Fibroblast of mammary gland (primary cell): Measurements from ENCODE around the gene SCYGR1.
A peak's percentile ranks its signal among the peaks of the same experiment; 100 is the strongest.

Experiments
- DNase-seq: peaks from one replicate; pipeline ENCODE4 v3.0.0-alpha.2; 2010; ENCODE audit warnings: low read depth
- H3K4me3 ChIP-seq: 2 replicates; pipeline ENCODE4 v1.5.1; 2011; ENCODE audit warnings: low read depth, mild to moderate bottlenecking, low read length, moderate library complexity; ENCODE audit not compliant: control insufficient read depth
- TF ChIP-seq, protein P1 (sequence below): conservative IDR thresholded peaks from 2 replicates; pipeline ENCODE4 v1.5.1; 2011; ENCODE audit warnings: low read depth, low read length, inconsistent platforms; ENCODE audit not compliant: control insufficient read depth, insufficient read depth

The SCYGR1 gene

DNA sequence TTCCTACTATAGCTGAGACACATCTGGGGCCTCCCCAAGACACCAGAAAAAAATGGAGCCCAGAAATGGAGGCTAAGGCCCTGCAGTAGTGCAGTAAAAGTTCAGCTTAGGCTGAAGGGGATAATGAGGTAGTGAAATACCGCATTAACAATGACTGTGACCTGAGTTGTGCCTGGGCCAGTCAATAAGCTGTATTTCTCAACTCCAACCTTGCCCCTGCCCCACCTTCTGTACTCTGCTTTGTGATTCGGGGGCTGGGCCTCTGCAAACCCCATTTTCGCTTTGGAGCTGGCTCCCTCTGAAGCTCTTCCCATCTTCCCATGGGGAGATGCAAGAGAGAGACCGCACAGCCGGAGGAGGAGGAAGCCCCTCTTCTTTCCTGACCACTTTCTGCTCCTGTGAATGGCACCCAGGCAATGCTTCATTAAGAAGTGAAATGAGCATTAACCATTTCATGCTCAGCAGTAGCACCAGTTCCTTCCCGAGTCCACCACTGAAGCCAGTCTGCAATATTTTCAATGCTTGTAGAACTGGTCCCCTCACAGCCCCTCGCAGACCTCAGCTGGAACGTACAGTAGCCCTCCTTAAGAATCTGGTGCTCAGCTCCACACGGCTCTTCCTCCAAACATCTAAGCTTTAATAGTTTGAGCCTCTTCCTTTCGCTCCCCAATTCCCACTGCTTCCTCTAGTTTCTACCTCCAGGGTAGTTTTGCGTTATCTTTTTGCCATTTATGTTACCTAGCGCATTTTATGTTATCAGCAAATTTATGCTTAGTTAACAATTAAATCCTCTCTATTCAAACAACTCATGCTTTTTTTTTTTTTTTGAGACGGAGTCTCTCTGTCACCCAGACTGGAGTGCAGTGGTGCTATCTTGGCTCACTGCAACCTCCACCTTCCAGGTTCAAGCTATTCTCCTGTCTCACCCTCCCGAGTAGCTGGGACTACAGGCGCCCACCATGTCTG is 32.6 kb upstream of the SCYGR1 start:
- TF ChIP-seq, protein P1, sequence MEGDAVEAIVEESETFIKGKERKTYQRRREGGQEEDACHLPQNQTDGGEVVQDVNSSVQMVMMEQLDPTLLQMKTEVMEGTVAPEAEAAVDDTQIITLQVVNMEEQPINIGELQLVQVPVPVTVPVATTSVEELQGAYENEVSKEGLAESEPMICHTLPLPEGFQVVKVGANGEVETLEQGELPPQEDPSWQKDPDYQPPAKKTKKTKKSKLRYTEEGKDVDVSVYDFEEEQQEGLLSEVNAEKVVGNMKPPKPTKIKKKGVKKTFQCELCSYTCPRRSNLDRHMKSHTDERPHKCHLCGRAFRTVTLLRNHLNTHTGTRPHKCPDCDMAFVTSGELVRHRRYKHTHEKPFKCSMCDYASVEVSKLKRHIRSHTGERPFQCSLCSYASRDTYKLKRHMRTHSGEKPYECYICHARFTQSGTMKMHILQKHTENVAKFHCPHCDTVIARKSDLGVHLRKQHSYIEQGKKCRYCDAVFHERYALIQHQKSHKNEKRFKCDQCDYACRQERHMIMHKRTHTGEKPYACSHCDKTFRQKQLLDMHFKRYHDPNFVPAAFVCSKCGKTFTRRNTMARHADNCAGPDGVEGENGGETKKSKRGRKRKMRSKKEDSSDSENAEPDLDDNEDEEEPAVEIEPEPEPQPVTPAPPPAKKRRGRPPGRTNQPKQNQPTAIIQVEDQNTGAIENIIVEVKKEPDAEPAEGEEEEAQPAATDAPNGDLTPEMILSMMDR: no peak
- H3K4me3 ChIP-seq: no peak overlapping the region
- DNase-seq: no peak

DNA sequence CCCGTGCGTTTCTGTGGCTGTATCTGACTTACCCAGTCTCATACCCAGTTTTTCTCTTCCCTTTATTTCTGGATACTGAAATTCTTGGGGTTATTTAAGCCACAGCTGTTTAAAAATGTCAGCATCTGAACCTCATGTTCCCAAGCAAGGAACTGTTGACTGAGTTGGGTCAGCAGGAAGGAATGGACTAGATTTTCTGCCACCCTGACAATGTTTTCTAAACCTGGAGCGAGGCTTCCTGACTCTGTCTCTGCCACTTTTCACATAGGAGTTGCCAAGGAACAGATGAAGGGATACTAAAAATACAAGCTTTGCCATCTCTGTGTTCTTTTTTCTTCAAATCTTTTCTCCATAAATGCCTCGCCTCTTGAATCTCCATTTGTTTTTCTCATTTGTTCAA is 29.0 kb upstream of the SCYGR1 start:
- DNase-seq: no peak
- TF ChIP-seq, protein P1: no peak
- no peak overlapping the region for H3K4me3 ChIP-seq

DNA sequence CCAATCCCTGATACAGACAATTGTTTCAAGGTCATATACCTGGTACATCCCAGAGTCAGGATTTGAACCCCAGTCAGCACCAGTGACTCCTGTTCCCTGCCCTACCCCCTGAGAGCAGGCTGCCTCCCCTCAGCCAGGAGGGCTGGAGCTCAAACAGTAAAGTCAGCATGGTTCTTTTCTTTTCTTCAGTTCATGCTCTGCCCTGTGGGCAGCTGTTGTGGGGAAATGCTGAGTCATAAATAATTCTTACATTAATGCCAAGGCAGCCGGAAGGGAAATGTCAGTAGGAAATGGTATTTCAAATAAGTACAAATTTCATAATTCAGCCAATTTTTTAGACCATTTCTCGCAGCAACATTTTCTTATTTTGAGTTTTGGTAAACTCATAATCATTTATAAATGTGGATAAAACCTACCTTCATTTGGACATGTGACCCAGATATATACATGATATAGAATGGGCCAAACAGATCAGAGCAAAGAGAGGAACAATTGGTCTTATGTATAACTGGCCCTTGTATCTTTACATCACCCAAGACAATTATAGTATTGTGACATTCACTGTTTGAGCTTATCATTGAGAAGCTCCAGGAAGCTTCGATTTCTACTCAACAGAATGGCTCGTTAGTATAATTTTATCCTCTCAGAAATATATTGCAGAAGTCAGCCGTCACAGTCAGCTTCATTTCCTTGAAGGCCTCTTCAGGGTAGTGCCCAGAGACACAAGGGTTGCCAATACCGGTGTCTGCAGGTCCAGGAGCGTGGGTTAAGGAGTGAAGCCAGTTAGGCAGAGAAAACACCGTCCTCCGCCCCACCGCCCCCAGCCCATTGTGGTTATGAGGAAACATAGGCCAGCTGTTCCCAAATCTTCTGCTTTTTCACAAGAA is 28.0 kb upstream of the SCYGR1 start:
- TF ChIP-seq, protein P1: no peak
- H3K4me3 ChIP-seq: no peak overlapping the region
- peak; percentile 67 for DNase-seq

DNA sequence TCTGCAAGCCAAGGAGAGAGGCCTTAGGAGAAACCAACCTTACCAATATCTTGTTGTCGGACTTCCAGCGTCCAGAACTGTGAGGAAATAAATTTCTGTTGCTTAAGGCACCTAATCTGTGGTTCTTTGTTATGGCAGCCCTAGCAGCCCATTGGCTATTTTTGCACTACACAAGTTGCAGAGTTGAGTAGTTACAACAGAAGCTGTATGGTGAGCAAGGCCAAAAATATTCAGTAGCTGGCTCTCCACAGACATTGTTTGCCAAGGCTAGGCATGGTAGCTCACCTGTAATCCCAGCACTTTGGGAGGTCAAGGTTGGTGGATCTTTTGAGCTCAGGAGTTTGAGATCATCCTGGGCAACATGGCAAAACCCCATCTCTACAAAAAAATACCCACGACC is 27.1 kb upstream of the SCYGR1 start:
- DNase-seq: peak; percentile 47
- no peak overlapping the region for H3K4me3 ChIP-seq

DNA sequence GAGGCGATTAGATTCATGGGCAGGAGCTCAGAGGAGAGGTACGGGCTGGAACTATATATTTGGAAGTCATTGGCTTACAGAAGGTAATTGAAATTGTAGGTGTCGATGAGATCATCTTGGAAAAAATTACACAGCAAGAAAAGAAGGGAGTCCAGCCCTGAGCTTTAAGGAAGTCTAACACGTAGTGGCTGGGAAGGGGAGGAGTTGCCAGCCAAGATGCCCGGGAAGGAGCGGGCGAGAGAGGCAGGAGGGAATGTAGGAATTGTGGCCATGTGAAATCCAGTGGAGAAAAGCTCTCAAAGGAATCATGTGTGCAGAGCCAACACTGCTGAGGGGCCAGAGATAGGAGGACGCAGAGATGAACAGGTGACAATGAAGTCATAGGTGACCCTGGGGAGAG is 25.6 kb upstream of the SCYGR1 start:
- DNase-seq: no peak
- no peak overlapping the region for H3K4me3 ChIP-seq
- TF ChIP-seq, protein P1: no peak

More for the DNA sequence above, 27.1 kb upstream of the SCYGR1 start:
- TF ChIP-seq, protein P1: no peak

DNA sequence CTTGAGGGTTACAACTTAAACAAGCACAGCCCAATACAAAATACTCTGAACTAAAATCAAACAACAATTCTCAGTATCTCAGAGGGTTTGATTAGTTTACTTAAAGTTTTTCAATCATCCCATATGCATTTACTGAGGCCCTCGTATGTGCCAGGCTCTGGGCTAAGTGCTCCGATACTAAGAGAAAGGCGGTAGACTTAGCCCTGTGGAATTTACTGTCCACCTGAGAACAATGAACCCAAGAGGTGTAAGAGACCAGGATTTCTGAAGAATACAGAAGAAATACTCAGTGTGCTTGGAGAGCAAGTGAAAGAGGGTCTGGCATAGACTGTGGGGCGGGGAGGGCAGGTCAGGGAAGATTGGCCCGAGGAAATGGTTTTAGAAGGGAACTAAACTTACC is 25.1 kb upstream of the SCYGR1 start:
- DNase-seq: no peak
- no peak overlapping the region for H3K4me3 ChIP-seq
- TF ChIP-seq, protein P1: no peak
